GM12874 (cell line): ENCODE results near the gene PDE8A.

ENCODE experiments used
- CTCF ChIP-seq: IDR thresholded peaks from 2 replicates; pipeline ENCODE4 v1.5.1; 2011; ENCODE audit warnings: low read depth, mild to moderate bottlenecking, control low read depth, low read length, moderate library complexity; ENCODE audit not compliant: insufficient read depth

Gene PDE8A

GRCh38 chr15:85021409-85021808 is 39.8 kb downstream of the PDE8A start:
- TF ChIP-seq CTCF, result no peak

- TF ChIP-seq CTCF, result no peak
These were observed 41.3 kb downstream of the PDE8A start for GRCh38 chr15:85022860-85023403.

- TF ChIP-seq CTCF, result no peak
These were observed 42.3 kb downstream of the PDE8A start for GRCh38 chr15:85024003-85024402.

- TF ChIP-seq CTCF, result no peak
These were observed 43.1 kb downstream of the PDE8A start for GRCh38 chr15:85024509-85025336.

- no peak for TF ChIP-seq CTCF
These were observed 44.0 kb downstream of the PDE8A start for GRCh38 chr15:85025516-85026251.

- TF ChIP-seq CTCF, result no peak
These were observed 44.8 kb downstream of the PDE8A start for GRCh38 chr15:85026304-85027032.

GRCh38 chr15:85027033-85027380 is 45.4 kb downstream of the PDE8A start:
- TF ChIP-seq CTCF, result no peak
